ENCODE measurements around the gene ADO. TPM values are rescaled to one million over a fixed set of nuclear protein-coding genes. Genes with fewer than 3 reads are reported as not detected.

The ADO gene
- total RNA-seq, 1 donor from 2014 or later: 35.8 TPM

DNA sequence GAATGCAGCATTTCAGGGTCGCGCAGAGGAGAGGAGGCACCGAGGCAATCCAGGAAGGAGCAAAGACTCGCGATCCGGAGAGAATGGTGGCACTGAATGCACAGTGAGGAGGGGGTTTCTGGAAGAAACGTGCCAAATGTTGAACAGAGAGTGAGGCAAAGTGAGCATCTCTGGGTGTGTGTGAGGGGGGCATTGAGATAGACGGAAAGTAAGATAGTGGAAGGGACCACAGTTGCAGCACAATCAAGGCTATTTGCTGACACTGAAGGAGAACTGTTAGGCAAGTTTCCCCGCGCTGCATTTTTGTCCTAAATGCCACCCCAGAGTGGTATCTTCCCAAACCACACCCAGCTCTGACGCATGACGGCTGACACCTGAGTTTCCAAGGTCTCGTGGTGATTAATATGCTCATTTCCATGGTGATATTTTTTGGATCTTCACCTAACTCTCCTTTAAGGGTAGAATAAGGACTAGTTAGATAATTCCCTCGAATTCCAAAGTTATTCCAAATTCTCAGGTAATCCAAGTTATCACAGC, 14.4 kb upstream of the ADO start:
- no peaks in the 10 kb centered on the region for H3K27me3 ChIP-seq (ENCODE audit: control insufficient read depth, insufficient read depth, low read length)
- no peak for TF ChIP-seq CTCF (IDR thresholded peaks at IDR 0.05; ENCODE audit: insufficient read depth, low read length, poor library complexity, severe bottlenecking)

GRCh38 chr10:62790571-62790970, 13.9 kb upstream of the ADO start:
- Histone ChIP-seq H3K36me3 (ENCODE audit: control insufficient read depth, insufficient read depth, low read length) (no peaks in the 10 kb centered on the region), H3K27me3 (ENCODE audit: control insufficient read depth, insufficient read depth, low read length) (no peaks in the 10 kb centered on the region), H3K4me3 (ENCODE audit: low read depth, low read length) (no peak overlapping the region)
- TF ChIP-seq CTCF (IDR thresholded peaks at IDR 0.05; ENCODE audit: insufficient read depth, low read length, poor library complexity, severe bottlenecking): no peak
- no peak for DNase-seq (ENCODE audit: low read depth)

More for the DNA sequence above, 14.4 kb upstream of the ADO start:
- H3K4me3 ChIP-seq (ENCODE audit: low read depth, low read length): no peak overlapping the region
- H3K36me3 ChIP-seq (ENCODE audit: control insufficient read depth, insufficient read depth, low read length): no peaks in the 10 kb centered on the region
- no peak for DNase-seq (ENCODE audit: low read depth)

- Histone ChIP-seq H3K4me3 (ENCODE audit: low read depth, low read length) (no peak overlapping the region), H3K27me3 (ENCODE audit: control insufficient read depth, insufficient read depth, low read length) (no peaks in the 10 kb centered on the region), H3K36me3 (ENCODE audit: control insufficient read depth, insufficient read depth, low read length) (no peaks in the 10 kb centered on the region)
- DNase-seq (ENCODE audit: low read depth): no peak
- TF ChIP-seq CTCF (IDR thresholded peaks at IDR 0.05; ENCODE audit: insufficient read depth, low read length, poor library complexity, severe bottlenecking): no peak
These were observed 12.3 kb upstream of the ADO start for GRCh38 chr10:62792261-62792660.

DNA sequence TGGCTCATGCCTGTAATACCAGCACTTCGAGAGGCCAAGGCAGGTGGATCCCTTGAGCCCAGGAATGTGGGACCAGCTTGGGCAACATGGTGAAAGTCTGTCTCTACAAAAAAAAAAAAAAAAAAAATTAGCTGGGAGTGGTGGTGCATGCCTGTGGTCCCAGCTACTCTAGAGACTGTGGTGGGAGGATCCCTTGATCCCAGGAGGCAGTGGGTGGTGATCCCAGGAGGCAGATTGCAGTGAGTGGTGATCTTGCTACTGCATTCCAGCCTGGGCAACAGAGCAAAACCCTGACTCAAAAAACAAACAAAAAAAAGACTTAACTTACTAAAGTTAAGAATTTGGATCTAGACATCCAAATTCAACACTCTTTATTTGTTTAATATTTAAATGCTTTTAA, 10.2 kb upstream of the ADO start:
- no peaks in the 10 kb centered on the region for H3K36me3 ChIP-seq (ENCODE audit: control insufficient read depth, insufficient read depth, low read length)
- TF ChIP-seq CTCF (IDR thresholded peaks at IDR 0.05; ENCODE audit: insufficient read depth, low read length, poor library complexity, severe bottlenecking): no peak
- H3K4me3 ChIP-seq (ENCODE audit: low read depth, low read length): no peak overlapping the region
- H3K27me3 ChIP-seq (ENCODE audit: control insufficient read depth, insufficient read depth, low read length): no peaks in the 10 kb centered on the region
- DNase-seq (ENCODE audit: low read depth): peak; percentile 56

- no peak for TF ChIP-seq CTCF (IDR thresholded peaks at IDR 0.05; ENCODE audit: insufficient read depth, low read length, poor library complexity, severe bottlenecking)
These were observed 9.4 kb upstream of the ADO start for GRCh38 chr10:62795100-62795499.

DNA sequence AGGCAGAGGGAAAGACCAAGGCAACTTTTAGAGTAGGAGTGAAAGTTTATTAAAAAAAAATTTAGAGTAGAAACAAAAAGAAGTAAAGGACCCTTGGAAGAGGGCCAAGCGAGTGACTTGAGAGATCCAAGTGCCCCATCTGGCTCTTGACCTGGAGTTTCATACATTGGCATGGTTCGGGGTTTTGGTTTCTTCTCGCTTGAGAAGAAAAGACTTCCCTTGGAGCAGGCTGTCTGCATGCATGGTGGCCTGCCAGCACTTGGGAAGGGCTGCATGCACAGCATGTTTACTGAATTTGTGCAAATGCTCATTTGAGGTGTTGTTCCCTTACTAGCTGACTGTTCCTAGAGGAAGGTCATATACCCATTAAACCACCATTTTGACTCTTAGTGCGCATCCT, 8.8 kb upstream of the ADO start:
- no peak for DNase-seq (ENCODE audit: low read depth)
- no peaks in the 10 kb centered on the region for H3K36me3 ChIP-seq (ENCODE audit: control insufficient read depth, insufficient read depth, low read length)
- no peak overlapping the region for H3K4me3 ChIP-seq (ENCODE audit: low read depth, low read length)
- no peak for TF ChIP-seq CTCF (IDR thresholded peaks at IDR 0.05; ENCODE audit: insufficient read depth, low read length, poor library complexity, severe bottlenecking)
- no peaks in the 10 kb centered on the region for H3K27me3 ChIP-seq (ENCODE audit: control insufficient read depth, insufficient read depth, low read length)

More at GRCh38 chr10:62795100-62795499, 9.4 kb upstream of the ADO start:
- Histone ChIP-seq H3K4me3 (ENCODE audit: low read depth, low read length) (no peak overlapping the region), H3K36me3 (ENCODE audit: control insufficient read depth, insufficient read depth, low read length) (no peaks in the 10 kb centered on the region), H3K27me3 (ENCODE audit: control insufficient read depth, insufficient read depth, low read length) (no peaks in the 10 kb centered on the region)
- no peak for DNase-seq (ENCODE audit: low read depth)
